ENCODE measurements around the gene SRGAP3. TPM values are rescaled to one million over a fixed set of nuclear protein-coding genes. Genes with fewer than 3 reads are reported as not detected.

SRGAP3 gene
- total RNA-seq, 1 experiment from 2014 or later = 17.9 TPM

DNA sequence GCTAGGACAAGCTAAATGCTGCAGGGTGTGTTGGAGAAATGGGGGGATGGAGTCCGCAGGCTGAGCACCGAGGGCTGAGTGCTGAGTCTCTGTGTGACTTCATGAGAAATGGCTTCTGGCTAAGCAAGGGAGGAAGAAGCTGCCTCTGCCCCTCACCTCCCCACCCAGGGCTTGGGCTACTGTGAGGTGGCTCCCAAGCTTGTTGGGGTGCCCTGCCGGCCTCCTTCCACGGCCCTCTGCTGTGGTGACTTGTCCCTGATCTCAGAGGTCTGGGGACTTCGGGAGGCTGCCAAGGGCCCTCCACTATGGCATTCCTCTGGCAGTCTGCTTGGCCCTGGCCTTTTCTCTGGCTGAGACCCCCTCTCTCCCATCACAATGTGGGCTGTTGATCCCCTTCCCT lies 256.1 kb downstream of the SRGAP3 start (continued):
- TF ChIP-seq, protein P1, sequence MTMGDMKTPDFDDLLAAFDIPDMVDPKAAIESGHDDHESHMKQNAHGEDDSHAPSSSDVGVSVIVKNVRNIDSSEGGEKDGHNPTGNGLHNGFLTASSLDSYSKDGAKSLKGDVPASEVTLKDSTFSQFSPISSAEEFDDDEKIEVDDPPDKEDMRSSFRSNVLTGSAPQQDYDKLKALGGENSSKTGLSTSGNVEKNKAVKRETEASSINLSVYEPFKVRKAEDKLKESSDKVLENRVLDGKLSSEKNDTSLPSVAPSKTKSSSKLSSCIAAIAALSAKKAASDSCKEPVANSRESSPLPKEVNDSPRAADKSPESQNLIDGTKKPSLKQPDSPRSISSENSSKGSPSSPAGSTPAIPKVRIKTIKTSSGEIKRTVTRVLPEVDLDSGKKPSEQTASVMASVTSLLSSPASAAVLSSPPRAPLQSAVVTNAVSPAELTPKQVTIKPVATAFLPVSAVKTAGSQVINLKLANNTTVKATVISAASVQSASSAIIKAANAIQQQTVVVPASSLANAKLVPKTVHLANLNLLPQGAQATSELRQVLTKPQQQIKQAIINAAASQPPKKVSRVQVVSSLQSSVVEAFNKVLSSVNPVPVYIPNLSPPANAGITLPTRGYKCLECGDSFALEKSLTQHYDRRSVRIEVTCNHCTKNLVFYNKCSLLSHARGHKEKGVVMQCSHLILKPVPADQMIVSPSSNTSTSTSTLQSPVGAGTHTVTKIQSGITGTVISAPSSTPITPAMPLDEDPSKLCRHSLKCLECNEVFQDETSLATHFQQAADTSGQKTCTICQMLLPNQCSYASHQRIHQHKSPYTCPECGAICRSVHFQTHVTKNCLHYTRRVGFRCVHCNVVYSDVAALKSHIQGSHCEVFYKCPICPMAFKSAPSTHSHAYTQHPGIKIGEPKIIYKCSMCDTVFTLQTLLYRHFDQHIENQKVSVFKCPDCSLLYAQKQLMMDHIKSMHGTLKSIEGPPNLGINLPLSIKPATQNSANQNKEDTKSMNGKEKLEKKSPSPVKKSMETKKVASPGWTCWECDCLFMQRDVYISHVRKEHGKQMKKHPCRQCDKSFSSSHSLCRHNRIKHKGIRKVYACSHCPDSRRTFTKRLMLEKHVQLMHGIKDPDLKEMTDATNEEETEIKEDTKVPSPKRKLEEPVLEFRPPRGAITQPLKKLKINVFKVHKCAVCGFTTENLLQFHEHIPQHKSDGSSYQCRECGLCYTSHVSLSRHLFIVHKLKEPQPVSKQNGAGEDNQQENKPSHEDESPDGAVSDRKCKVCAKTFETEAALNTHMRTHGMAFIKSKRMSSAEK (CRISPR knock-in tag; IDR thresholded peaks at IDR 0.05; ENCODE audit: borderline replicate concordance) = no peak
- TF ChIP-seq, protein P2, sequence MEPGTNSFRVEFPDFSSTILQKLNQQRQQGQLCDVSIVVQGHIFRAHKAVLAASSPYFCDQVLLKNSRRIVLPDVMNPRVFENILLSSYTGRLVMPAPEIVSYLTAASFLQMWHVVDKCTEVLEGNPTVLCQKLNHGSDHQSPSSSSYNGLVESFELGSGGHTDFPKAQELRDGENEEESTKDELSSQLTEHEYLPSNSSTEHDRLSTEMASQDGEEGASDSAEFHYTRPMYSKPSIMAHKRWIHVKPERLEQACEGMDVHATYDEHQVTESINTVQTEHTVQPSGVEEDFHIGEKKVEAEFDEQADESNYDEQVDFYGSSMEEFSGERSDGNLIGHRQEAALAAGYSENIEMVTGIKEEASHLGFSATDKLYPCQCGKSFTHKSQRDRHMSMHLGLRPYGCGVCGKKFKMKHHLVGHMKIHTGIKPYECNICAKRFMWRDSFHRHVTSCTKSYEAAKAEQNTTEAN (CRISPR knock-in tag; IDR thresholded peaks at IDR 0.05) = no peak
- TF ChIP-seq, protein P3, sequence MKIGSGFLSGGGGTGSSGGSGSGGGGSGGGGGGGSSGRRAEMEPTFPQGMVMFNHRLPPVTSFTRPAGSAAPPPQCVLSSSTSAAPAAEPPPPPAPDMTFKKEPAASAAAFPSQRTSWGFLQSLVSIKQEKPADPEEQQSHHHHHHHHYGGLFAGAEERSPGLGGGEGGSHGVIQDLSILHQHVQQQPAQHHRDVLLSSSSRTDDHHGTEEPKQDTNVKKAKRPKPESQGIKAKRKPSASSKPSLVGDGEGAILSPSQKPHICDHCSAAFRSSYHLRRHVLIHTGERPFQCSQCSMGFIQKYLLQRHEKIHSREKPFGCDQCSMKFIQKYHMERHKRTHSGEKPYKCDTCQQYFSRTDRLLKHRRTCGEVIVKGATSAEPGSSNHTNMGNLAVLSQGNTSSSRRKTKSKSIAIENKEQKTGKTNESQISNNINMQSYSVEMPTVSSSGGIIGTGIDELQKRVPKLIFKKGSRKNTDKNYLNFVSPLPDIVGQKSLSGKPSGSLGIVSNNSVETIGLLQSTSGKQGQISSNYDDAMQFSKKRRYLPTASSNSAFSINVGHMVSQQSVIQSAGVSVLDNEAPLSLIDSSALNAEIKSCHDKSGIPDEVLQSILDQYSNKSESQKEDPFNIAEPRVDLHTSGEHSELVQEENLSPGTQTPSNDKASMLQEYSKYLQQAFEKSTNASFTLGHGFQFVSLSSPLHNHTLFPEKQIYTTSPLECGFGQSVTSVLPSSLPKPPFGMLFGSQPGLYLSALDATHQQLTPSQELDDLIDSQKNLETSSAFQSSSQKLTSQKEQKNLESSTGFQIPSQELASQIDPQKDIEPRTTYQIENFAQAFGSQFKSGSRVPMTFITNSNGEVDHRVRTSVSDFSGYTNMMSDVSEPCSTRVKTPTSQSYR (CRISPR knock-in tag; IDR thresholded peaks at IDR 0.05) = no peak
- TF ChIP-seq TP53 (CRISPR knock-in tag; IDR thresholded peaks at IDR 0.05) (no peak), SMAD4 (CRISPR knock-in tag; IDR thresholded peaks at IDR 0.05) (no peak), NFE2L1 (CRISPR knock-in tag; IDR thresholded peaks at IDR 0.05) (no peak), ZNF263 (CRISPR knock-in tag; IDR thresholded peaks at IDR 0.05; ENCODE audit: low read depth) (no peak), JUN (CRISPR knock-in tag; IDR thresholded peaks at IDR 0.05) (no peak)
- TF ChIP-seq, protein P4, sequence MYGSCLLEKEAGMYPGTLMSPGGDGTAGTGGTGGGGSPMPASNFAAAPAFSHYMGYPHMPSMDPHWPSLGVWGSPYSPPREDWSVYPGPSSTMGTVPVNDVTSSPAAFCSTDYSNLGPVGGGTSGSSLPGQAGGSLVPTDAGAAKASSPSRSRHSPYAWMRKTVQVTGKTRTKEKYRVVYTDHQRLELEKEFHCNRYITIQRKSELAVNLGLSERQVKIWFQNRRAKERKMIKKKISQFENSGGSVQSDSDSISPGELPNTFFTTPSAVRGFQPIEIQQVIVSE (CRISPR knock-in tag; IDR thresholded peaks at IDR 0.05; ENCODE audit: borderline replicate concordance) = no peak
- TF ChIP-seq, protein P5, sequence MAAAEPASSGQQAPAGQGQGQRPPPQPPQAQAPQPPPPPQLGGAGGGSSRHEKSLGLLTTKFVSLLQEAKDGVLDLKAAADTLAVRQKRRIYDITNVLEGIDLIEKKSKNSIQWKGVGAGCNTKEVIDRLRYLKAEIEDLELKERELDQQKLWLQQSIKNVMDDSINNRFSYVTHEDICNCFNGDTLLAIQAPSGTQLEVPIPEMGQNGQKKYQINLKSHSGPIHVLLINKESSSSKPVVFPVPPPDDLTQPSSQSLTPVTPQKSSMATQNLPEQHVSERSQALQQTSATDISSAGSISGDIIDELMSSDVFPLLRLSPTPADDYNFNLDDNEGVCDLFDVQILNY (CRISPR knock-in tag; IDR thresholded peaks at IDR 0.05) = no peak
- TF ChIP-seq, protein P6, sequence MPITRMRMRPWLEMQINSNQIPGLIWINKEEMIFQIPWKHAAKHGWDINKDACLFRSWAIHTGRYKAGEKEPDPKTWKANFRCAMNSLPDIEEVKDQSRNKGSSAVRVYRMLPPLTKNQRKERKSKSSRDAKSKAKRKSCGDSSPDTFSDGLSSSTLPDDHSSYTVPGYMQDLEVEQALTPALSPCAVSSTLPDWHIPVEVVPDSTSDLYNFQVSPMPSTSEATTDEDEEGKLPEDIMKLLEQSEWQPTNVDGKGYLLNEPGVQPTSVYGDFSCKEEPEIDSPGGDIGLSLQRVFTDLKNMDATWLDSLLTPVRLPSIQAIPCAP (CRISPR knock-in tag; IDR thresholded peaks at IDR 0.05) = no peak

DNA sequence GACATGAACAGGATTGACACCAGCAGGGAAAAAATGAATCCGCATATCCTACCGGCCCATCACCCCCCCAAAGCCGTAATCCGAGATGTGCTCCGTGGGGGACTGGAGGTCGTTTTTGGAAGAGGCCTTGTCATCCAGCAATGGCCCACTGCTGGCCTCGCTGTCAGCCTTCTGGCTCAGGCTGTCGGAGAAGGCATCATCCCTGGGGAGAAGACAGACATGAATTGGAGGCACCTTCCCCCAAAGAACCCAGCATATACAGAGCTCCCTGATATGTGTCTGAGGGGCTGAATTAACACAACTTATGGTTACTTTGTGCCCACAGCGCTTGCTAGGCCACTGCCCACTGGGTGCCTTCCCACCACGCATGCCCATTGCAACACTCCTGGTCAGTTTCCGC lies 256.6 kb downstream of the SRGAP3 start:
- no peaks in the 10 kb centered on the region for H3K9me3 Mint-ChIP-seq
- peaks cover 15% of the 10 kb centered on the region for H3K4me1 Mint-ChIP-seq
- ChIA-PET POLR2A (no interaction called here), CTCF (interaction anchor here (1.0 to 2.8 kb wide), 4 partner anchors 21 to 309 kb away, joined by 3 to 18 read pairs (median 8); partner anchors contain the start of gene OXTR)
- TF ChIP-seq SMAD4 (CRISPR knock-in tag; IDR thresholded peaks at IDR 0.05) (no peak), TEAD1 (CRISPR knock-in tag; IDR thresholded peaks at IDR 0.05) (no peak), MXD4 (CRISPR knock-in tag; IDR thresholded peaks at IDR 0.05; ENCODE audit: borderline replicate concordance) (no peak)
- TF ChIP-seq, protein P7, sequence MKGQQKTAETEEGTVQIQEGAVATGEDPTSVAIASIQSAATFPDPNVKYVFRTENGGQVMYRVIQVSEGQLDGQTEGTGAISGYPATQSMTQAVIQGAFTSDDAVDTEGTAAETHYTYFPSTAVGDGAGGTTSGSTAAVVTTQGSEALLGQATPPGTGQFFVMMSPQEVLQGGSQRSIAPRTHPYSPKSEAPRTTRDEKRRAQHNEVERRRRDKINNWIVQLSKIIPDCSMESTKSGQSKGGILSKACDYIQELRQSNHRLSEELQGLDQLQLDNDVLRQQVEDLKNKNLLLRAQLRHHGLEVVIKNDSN (CRISPR knock-in tag; IDR thresholded peaks at IDR 0.05) = no peak
- TF ChIP-seq, protein P5 (CRISPR knock-in tag; IDR thresholded peaks at IDR 0.05) = no peak
- ATAC-seq (no peak), DNase-seq (ENCODE audit: low spot score) (no peak)
- H3K4me3 Mint-ChIP-seq = no peak overlapping the region
- H3K36me3 Mint-ChIP-seq = no peaks in the 10 kb centered on the region
- no peaks in the 10 kb centered on the region for H3K27me3 Mint-ChIP-seq (ENCODE audit: low read depth)
- no peak overlapping the region for H3K27ac Mint-ChIP-seq

All from WTC11 (cell line).